Loucy (cell line): Measurements from ENCODE around the gene MTURN.

ENCODE experiments used
- H2AFZ ChIP-seq: fragments of 200-600 bp; sonication (generic); 2 replicates; pipeline ENCODE4 v1.6.0; 2016; ENCODE audit warnings: antibody characterized with exemption, mild to moderate bottlenecking, low read length, moderate library complexity
- H3F3A ChIP-seq: fragments of 200-600 bp; 2 replicates; pipeline ENCODE4 v1.6.0; 2016; ENCODE audit warnings: antibody characterized with exemption, low read depth, mild to moderate bottlenecking
- H3K27me3 ChIP-seq: fragments of 200-600 bp; sonication (generic); 2 replicates; pipeline ENCODE4 v1.6.1; 2014; ENCODE audit warnings: low read length, mild to moderate bottlenecking; ENCODE audit not compliant: insufficient read depth, poor library complexity, severe bottlenecking
- H3K36me3 ChIP-seq: fragments of 200-600 bp; sonication (generic); 2 replicates; pipeline ENCODE4 v1.6.1; 2016; ENCODE audit warnings: low read length; ENCODE audit not compliant: insufficient read depth
- H3K4me1 ChIP-seq: fragments of 200-600 bp; sonication (generic); 2 replicates; pipeline ENCODE4 v1.5.1; 2014; ENCODE audit warnings: low read length, mild to moderate bottlenecking; ENCODE audit not compliant: insufficient read depth, poor library complexity, severe bottlenecking
- H3K4me2 ChIP-seq: fragments of 200-600 bp; sonication (generic); 2 replicates; pipeline ENCODE4 v1.6.0; 2014; ENCODE audit warnings: antibody characterized with exemption, low read length, low read depth, mild to moderate bottlenecking; ENCODE audit not compliant: poor library complexity, severe bottlenecking
- H3K4me3 ChIP-seq: fragments of 200-600 bp; sonication (generic); 2 replicates; pipeline ENCODE4 v1.5.1; 2014; ENCODE audit warnings: low read length, mild to moderate bottlenecking, mixed read lengths; ENCODE audit not compliant: poor library complexity, severe bottlenecking
- H3K79me2 ChIP-seq: fragments of 200-600 bp; sonication (generic); 2 replicates; pipeline ENCODE4 v1.6.1; 2014; ENCODE audit warnings: low read length; ENCODE audit not compliant: insufficient read depth
- H3K9ac ChIP-seq: fragments of 200-600 bp; sonication (generic); 2 replicates; pipeline ENCODE4 v1.6.0; 2014; ENCODE audit warnings: mild to moderate bottlenecking, low read depth, low read length, moderate library complexity; ENCODE audit not compliant: poor library complexity, severe bottlenecking
- H3K9me2 ChIP-seq: fragments of 200-600 bp; sonication (generic); replicated peaks from 2 replicates; pipeline ENCODE4 v1.6.1; 2016; ENCODE audit warnings: low read depth, low read length, mixed read lengths
- H3K9me3 ChIP-seq: fragments of 200-600 bp; sonication (generic); 2 replicates; pipeline ENCODE4 v1.6.1; 2014; ENCODE audit warnings: mild to moderate bottlenecking, antibody characterized with exemption, low read length, low read depth; ENCODE audit not compliant: insufficient read depth
- H4K20me1 ChIP-seq: fragments of 200-600 bp; sonication (generic); 2 replicates; pipeline ENCODE4 v1.6.0; 2014; ENCODE audit warnings: antibody characterized with exemption, low read length, mild to moderate bottlenecking; ENCODE audit not compliant: insufficient read depth, poor library complexity, severe bottlenecking
- EZH2phosphoT487 ChIP-seq: fragments of 200-600 bp; IDR thresholded peaks from 2 replicates; pipeline ENCODE4 v1.6.1; 2018; ENCODE audit warnings: antibody characterized with exemption, mild to moderate bottlenecking, moderate library complexity, borderline replicate concordance
- TF ChIP-seq, protein P1 (sequence below): fragments of 200-600 bp; sonication (generic); conservative IDR thresholded peaks from 2 replicates; pipeline ENCODE4 v1.5.1; 2014; ENCODE audit warnings: mild to moderate bottlenecking, antibody characterized with exemption, low read length

Gene MTURN

GRCh38 chr7:30188811-30189210, 54.0 kb downstream of the MTURN start:
- H3K4me2 ChIP-seq = no peak overlapping the region
- H3K9me3 ChIP-seq = no peaks in the 10 kb centered on the region
- no peak overlapping the region for H3K4me3 ChIP-seq
- no peak overlapping the region for H3K9ac ChIP-seq
- no peak overlapping the region for H2AFZ ChIP-seq
- H3K79me2 ChIP-seq = no peaks in the 10 kb centered on the region
- no peaks in the 10 kb centered on the region for H3K4me1 ChIP-seq
- H4K20me1 ChIP-seq = no peaks in the 10 kb centered on the region
- TF ChIP-seq, protein P1, sequence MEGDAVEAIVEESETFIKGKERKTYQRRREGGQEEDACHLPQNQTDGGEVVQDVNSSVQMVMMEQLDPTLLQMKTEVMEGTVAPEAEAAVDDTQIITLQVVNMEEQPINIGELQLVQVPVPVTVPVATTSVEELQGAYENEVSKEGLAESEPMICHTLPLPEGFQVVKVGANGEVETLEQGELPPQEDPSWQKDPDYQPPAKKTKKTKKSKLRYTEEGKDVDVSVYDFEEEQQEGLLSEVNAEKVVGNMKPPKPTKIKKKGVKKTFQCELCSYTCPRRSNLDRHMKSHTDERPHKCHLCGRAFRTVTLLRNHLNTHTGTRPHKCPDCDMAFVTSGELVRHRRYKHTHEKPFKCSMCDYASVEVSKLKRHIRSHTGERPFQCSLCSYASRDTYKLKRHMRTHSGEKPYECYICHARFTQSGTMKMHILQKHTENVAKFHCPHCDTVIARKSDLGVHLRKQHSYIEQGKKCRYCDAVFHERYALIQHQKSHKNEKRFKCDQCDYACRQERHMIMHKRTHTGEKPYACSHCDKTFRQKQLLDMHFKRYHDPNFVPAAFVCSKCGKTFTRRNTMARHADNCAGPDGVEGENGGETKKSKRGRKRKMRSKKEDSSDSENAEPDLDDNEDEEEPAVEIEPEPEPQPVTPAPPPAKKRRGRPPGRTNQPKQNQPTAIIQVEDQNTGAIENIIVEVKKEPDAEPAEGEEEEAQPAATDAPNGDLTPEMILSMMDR = no peak
- TF ChIP-seq EZH2phosphoT487 = no peak
- H3K9me2 ChIP-seq = no peaks in the 10 kb centered on the region
- no peaks in the 10 kb centered on the region for H3K27me3 ChIP-seq
- no peaks in the 10 kb centered on the region for H3F3A ChIP-seq
- H3K36me3 ChIP-seq = no peaks in the 10 kb centered on the region

DNA sequence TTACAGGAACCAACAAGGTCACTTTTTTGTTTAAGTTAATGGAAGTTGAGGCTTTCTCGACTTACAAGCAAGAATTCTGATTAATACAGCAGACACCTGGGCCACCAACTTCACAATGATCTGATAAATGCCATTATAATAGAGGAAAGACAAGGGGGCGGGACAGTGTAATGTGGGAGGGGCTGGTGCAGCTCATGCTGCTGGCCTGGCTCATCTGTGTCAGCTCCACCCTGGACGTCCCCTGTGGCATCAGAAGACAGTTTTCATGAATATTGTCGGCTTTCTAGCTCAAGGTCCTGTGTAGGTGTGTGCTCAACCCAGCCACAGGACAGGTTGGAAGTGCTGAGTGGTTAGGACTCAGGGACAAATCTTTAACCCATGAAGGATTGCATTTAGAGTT, 57.0 kb downstream of the MTURN start:
- TF ChIP-seq, protein P1 = no peak
- TF ChIP-seq EZH2phosphoT487 = no peak
- no peaks in the 10 kb centered on the region for H3K79me2 ChIP-seq
- H3K27me3 ChIP-seq = no peaks in the 10 kb centered on the region
- no peaks in the 10 kb centered on the region for H3F3A ChIP-seq
- H3K9ac ChIP-seq = no peak overlapping the region
- no peak overlapping the region for H2AFZ ChIP-seq
- H3K4me3 ChIP-seq = no peak overlapping the region
- no peaks in the 10 kb centered on the region for H4K20me1 ChIP-seq
- no peak overlapping the region for H3K4me2 ChIP-seq
- H3K9me2 ChIP-seq = no peaks in the 10 kb centered on the region
- no peaks in the 10 kb centered on the region for H3K36me3 ChIP-seq
- peaks cover 14% of the 10 kb centered on the region; the same call in 1 of the 2 replicates for H3K9me3 ChIP-seq
- H3K4me1 ChIP-seq = no peaks in the 10 kb centered on the region

DNA sequence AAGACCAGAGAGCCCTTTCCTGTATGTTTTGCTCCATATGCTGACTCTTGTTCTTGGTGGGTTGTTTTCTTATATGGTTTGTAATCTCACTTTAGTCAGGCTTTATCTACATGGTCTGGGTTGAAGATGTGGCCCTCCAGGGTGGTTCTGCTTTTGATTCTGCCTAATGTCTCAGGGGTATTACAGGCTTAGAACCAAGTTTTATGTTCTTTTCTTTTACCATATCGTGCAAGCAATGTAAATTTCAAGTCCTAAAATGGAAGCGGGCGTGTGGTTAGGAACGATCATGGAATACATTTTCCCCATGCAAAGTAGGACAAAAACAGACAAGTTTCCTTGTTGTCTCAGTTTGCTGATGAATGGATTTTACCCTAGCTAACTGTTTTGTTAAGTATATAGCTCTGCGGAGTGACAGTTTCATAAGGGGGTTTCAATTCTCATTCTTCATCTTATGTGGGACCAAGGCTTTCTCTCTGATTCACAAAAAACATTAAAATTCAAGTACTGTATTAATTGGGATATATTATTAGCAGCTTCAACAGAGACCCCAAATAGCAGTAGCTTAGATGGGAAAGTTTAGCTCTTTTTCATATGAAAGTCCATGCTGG, 58.7 kb downstream of the MTURN start:
- Histone ChIP-seq H3K27me3 (no peaks in the 10 kb centered on the region), H3K4me2 (no peak overlapping the region), H3K9me3 (peaks cover 22% of the 10 kb centered on the region; the same call in 1 of the 2 replicates), H2AFZ (no peak overlapping the region), H3K9me2 (no peaks in the 10 kb centered on the region), H3K9ac (no peak overlapping the region), H3K4me3 (no peak overlapping the region), H3F3A (no peaks in the 10 kb centered on the region), H3K79me2 (no peaks in the 10 kb centered on the region), H3K36me3 (no peaks in the 10 kb centered on the region), H3K4me1 (no peaks in the 10 kb centered on the region), H4K20me1 (no peaks in the 10 kb centered on the region)
- TF ChIP-seq, protein P1 = no peak
- TF ChIP-seq EZH2phosphoT487 = no peak
